Common myeloid progenitor, CD34-positive (primary cell): ENCODE measurements around the gene XRCC3.
"Not testable (repeated sequence)": the region's sequence is repeated elsewhere in the genome, so short reads cannot be mapped to it uniquely, and the experiment has no call there.

Experiments
- CTCF ChIA-PET: fragments of 350-600 bp; sonication (Branson Sonifier 250); formaldehyde crosslinking; loops from one replicate; lab custom pipeline; 2021; ENCODE audit warnings: antibody characterized with exemption; lab: Charles Lee
- POLR2A ChIA-PET: fragments of 350-600 bp; sonication (Branson Sonifier 250); formaldehyde crosslinking; loops from one replicate; lab custom pipeline; 2021; ENCODE audit warnings: antibody characterized with exemption; lab: Charles Lee
- DNase-seq, 3 donors: peaks; one replicate each; pipeline versions ENCODE4 v3.0.0 to v3.0.0-alpha.2; 2013
- H3K27ac ChIP-seq, 2 experiments: 1 replicate in 1 of 2; 2 replicates in 1 of 2; pipeline ENCODE4 v1.7.0; 2013; ENCODE audit warnings: inconsistent platforms in 2 of 2, low read length in 2 of 2, mild to moderate bottlenecking in 2 of 2, low read depth in 1 of 2, moderate library complexity in 1 of 2; ENCODE audit not compliant: severe bottlenecking in 2 of 2, insufficient read depth in 1 of 2, poor library complexity in 1 of 2
- H3K27me3 ChIP-seq, 5 experiments: replicated peaks in 2 of 5; 1 replicate in 3 of 5; 2 replicates in 2 of 5; pipeline versions ENCODE4 v1.6.1 to v1.7.0; 2013; ENCODE audit warnings: low read length in 4 of 5, mild to moderate bottlenecking in 2 of 5, moderate library complexity in 2 of 5, inconsistent platforms in 1 of 5; ENCODE audit not compliant: insufficient read depth in 5 of 5, control insufficient read depth in 4 of 5
- H3K36me3 ChIP-seq, 4 experiments: 1 replicate in 2 of 4; 2 replicates in 2 of 4; pipeline versions ENCODE4 v1.6.1 to v1.7.0; 2013; ENCODE audit warnings: low read length in 3 of 4, control low read depth in 1 of 4, mild to moderate bottlenecking in 1 of 4; ENCODE audit not compliant: control insufficient read depth in 4 of 4, insufficient read depth in 4 of 4
- H3K4me1 ChIP-seq, 4 experiments: 1 replicate in 3 of 4; 2 replicates in 1 of 4; pipeline versions ENCODE4 v1.6.1 to v1.7.1; 2013; ENCODE audit warnings: low read length in 3 of 4, mild to moderate bottlenecking in 3 of 4, control low read depth in 1 of 4, inconsistent platforms in 1 of 4, moderate library complexity in 1 of 4; ENCODE audit not compliant: control insufficient read depth in 4 of 4, insufficient read depth in 4 of 4; ENCODE audit errors: control extremely low read depth in 1 of 4
- H3K4me3 ChIP-seq, 7 experiments: 1 replicate in 4 of 7; 2 replicates in 3 of 7; pipeline versions ENCODE4 v1.5.1 to v1.7.0; 2013; ENCODE audit warnings: mild to moderate bottlenecking in 7 of 7, low read length in 6 of 7, moderate library complexity in 6 of 7, inconsistent platforms in 2 of 7, low read depth in 2 of 7, control low read depth in 1 of 7; ENCODE audit not compliant: insufficient read depth in 4 of 7, control insufficient read depth in 1 of 7; ENCODE audit errors: extremely low read depth in 1 of 7
- H3K9me3 ChIP-seq, 5 experiments: 1 replicate in 4 of 5; 2 replicates in 1 of 5; pipeline versions ENCODE4 v1.6.1 to v1.7.1; 2013; ENCODE audit warnings: low read length in 4 of 5, mild to moderate bottlenecking in 2 of 5, inconsistent platforms in 1 of 5, low read depth in 1 of 5, moderate library complexity in 1 of 5; ENCODE audit not compliant: control insufficient read depth in 4 of 5, insufficient read depth in 2 of 5; ENCODE audit errors: control extremely low read depth in 1 of 5
- WGBS: methylation state at CpG from one replicate; pipeline ENCODE4 v1.1.5; 2013; ENCODE audit not compliant: insufficient coverage; 5-methylcytosine and 5-hydroxymethylcytosine counted together

XRCC3 gene

GRCh38 chr14:103656756-103657133 lies 58.5 kb downstream of the XRCC3 start:
- no peak overlapping the region for H3K27ac ChIP-seq
- POLR2A ChIA-PET, result no interaction called here

GRCh38 chr14:103656031-103656755 lies 59.1 kb downstream of the XRCC3 start:
- ChIA-PET CTCF (interaction anchor here (1.0 to 1.8 kb wide), 4 partner anchors 12 to 82 kb away, joined by 3 to 5 read pairs (median 4); no protein-coding TSS in a partner anchor), POLR2A (no interaction called here)
- no peaks in the 10 kb centered on the region for H3K4me1 ChIP-seq
- H3K36me3 ChIP-seq, result peaks cover 22 to 65% (median 51%) of the 10 kb centered on the region in 4 experiments
- H3K27me3 ChIP-seq, result no peaks in the 10 kb centered on the region
- DNase-seq, result no peak
- H3K9me3 ChIP-seq, result no peaks in the 10 kb centered on the region
- WGBS, result 100% methylated on average over 2 of the region's 4 CpGs
- H3K4me3 ChIP-seq, result no peak overlapping the region
- H3K27ac ChIP-seq, result no peak overlapping the region

More at GRCh38 chr14:103656756-103657133, 58.5 kb downstream of the XRCC3 start:
- Histone ChIP-seq H3K9me3 (no peaks in the 10 kb centered on the region), H3K36me3 (peaks cover 24 to 70% (median 56%) of the 10 kb centered on the region in 4 experiments), H3K4me1 (no peaks in the 10 kb centered on the region), H3K27me3 (no peaks in the 10 kb centered on the region), H3K4me3 (no peak overlapping the region)
- WGBS, result 100% methylated on average over 1 of the region's 1 CpG
- CTCF ChIA-PET, result interaction anchor here (1.0 to 1.8 kb wide), 4 partner anchors 11 to 83 kb away, joined by 3 to 5 read pairs (median 4); no protein-coding TSS in a partner anchor
- no peak for DNase-seq

DNA sequence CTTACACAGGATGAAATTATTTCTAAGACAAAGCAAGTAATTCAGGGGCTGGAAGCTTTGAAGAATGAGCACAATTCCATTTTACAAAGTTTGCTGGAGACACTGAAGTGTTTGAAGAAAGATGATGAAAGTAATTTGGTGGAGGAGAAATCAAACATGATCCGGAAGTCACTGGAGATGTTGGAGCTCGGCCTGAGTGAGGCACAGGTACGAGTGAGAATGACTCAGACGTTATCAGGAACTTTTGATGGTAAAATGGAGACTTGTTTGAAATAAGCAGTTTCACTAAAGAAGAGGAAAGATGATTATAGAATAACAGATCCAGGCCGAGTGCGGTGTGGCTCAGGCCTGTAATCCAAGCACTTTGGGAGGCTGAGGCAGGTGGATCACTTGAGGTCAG lies 60.6 kb downstream of the XRCC3 start:
- Histone ChIP-seq H3K4me3 (no peak overlapping the region), H3K27ac (no peak overlapping the region), H3K9me3 (no peaks in the 10 kb centered on the region), H3K4me1 (no peaks in the 10 kb centered on the region), H3K36me3 (peaks cover 12 to 52% (median 43%) of the 10 kb centered on the region in 4 experiments), H3K27me3 (no peaks in the 10 kb centered on the region)
- 91% methylated on average over 6 of the region's 6 CpGs for WGBS
- CTCF ChIA-PET, result interaction anchor here (1.0 to 1.2 kb wide), 2 partner anchors 14 to 15 kb away, joined by 4 to 5 read pairs; no protein-coding TSS in a partner anchor
- no peak for DNase-seq
- POLR2A ChIA-PET, result interaction anchor here (0.7 kb wide), 1 partner anchor 31 kb away, joined by 3 read pairs; no protein-coding TSS in a partner anchor

DNA sequence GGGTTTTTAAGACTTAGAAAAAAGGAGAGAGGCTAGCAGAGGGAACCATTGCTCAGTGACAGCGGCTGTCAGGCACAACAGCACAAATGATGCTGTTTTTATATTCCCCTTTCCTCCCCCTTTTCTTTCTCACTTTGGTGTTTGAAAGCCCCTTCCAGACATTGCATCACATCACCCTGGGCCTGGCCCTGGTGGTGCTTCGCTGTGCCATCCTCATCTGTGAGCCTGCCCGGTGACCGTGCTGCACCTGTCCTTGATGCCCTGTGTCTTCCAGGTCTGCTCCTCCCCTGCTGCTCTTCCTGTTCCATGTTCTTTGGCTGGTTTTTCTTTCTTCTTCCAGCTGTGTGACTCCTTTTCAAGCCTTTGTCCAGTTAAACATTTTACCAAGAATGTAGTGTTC lies 61.4 kb downstream of the XRCC3 start:
- Histone ChIP-seq H3K4me3 (no peak overlapping the region), H3K4me1 (no peaks in the 10 kb centered on the region), H3K27me3 (no peaks in the 10 kb centered on the region), H3K9me3 (no peaks in the 10 kb centered on the region), H3K27ac (no peak overlapping the region), H3K36me3 (peaks cover 9 to 46% (median 39%) of the 10 kb centered on the region in 4 experiments)
- CTCF ChIA-PET, result interaction anchor here (1.0 to 1.2 kb wide), 3 partner anchors 14 to 26 kb away, joined by 3 to 5 read pairs (median 4); no protein-coding TSS in a partner anchor
- WGBS, result 100% methylated on average over 4 of the region's 4 CpGs
- no peak for DNase-seq
- POLR2A ChIA-PET, result no interaction called here

GRCh38 chr14:103653336-103653735 lies 61.9 kb downstream of the XRCC3 start:
- DNase-seq, POLR2A ChIA-PET, H3K9me3 ChIP-seq, H3K4me3 ChIP-seq, H3K4me1 ChIP-seq, H3K27ac ChIP-seq, H3K27me3 ChIP-seq: not testable (repeated sequence)
- 97% methylated on average over 9 of the region's 10 CpGs for whole genome bisulfite sequencing
- peaks cover 9 to 41% (median 39%) of the 10 kb centered on the region in 4 experiments for H3K36me3 ChIP-seq
- CTCF ChIA-PET, result interaction anchor here (1.2 kb wide), 1 partner anchor 26 kb away, joined by 3 read pairs; no protein-coding TSS in a partner anchor

- Histone ChIP-seq H3K27ac (no peak overlapping the region), H3K27me3 (no peaks in the 10 kb centered on the region), H3K36me3 (peaks cover 7 to 38% (median 35%) of the 10 kb centered on the region in 4 experiments), H3K4me3 (no peak overlapping the region), H3K9me3 (no peaks in the 10 kb centered on the region), H3K4me1 (no peaks in the 10 kb centered on the region)
- ChIA-PET CTCF (interaction anchor here (1.2 kb wide), 1 partner anchor 27 kb away, joined by 3 read pairs; no protein-coding TSS in a partner anchor), POLR2A (no interaction called here)
- DNase-seq, result no peak
- 100% methylated on average over 2 of the region's 3 CpGs for WGBS
These were observed 62.4 kb downstream of the XRCC3 start for GRCh38 chr14:103652806-103653205.

DNA sequence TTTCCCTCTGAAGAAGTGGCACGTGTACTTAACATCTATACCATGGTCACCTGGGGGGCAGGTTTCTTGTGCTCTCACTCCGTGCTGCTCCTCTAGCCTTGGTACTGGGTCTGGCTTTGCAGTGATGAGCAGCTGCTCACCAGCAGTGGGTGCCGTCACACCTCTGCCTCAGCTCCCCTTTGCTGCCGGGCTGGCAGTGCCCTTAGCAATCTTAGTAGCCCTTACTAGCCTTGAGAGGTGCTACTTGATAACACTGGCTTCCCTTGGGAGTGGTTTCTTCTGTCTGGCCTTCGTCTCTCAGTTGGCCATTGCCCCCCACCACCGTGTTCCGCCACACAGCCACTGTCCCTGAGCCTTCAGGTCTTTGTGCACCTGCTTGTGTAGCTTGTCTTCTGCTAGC lies 63.7 kb downstream of the XRCC3 start:
- 100% methylated on average over 5 of the region's 7 CpGs for WGBS
- ChIA-PET CTCF (no interaction called here), POLR2A (no interaction called here)
- no peaks in the 10 kb centered on the region for H3K27me3 ChIP-seq
- H3K9me3 ChIP-seq, result no peaks in the 10 kb centered on the region
- no peak overlapping the region for H3K4me3 ChIP-seq
- H3K36me3 ChIP-seq, result peaks cover 4 to 26% (median 25%) of the 10 kb centered on the region in 4 experiments
- H3K27ac ChIP-seq, result no peak overlapping the region
- no peak for DNase-seq
- no peaks in the 10 kb centered on the region for H3K4me1 ChIP-seq
